Natural killer cell (primary cell): ENCODE results near the gene BOD1L1. TPM values are rescaled to one million over a fixed set of nuclear protein-coding genes. Genes with fewer than 3 reads are reported as not detected.

Source experiments
- ATAC-seq, 3 donors: fragments of 150-1000 bp in 2 of 3; fragments of 200-7000 bp in 1 of 3; cut with Tn5 transposase; 1 replicate in 1 of 3; 2 replicates in 2 of 3; pipeline ENCODE4 v1.10.0; 2021; ENCODE audit warnings: mild to moderate bottlenecking in 2 of 3, moderate library complexity in 2 of 3
- DNase-seq, 2 donors: peaks; one replicate each; pipeline versions ENCODE4 v3.0.0 to v3.0.0-alpha.2; 2013 to 2021; ENCODE audit warnings: mixed read lengths in 1 of 2
- H3K27ac ChIP-seq: one replicate; pipeline ENCODE4 v1.5.1; 2013; ENCODE audit warnings: mild to moderate bottlenecking, low read length
- H3K27me3 ChIP-seq: one replicate; pipeline ENCODE4 v1.6.1; 2013; ENCODE audit warnings: low read length; ENCODE audit not compliant: control insufficient read depth, insufficient read depth
- H3K36me3 ChIP-seq: one replicate; pipeline ENCODE4 v1.6.1; 2013; ENCODE audit warnings: low read length; ENCODE audit not compliant: control insufficient read depth, insufficient read depth
- H3K4me1 ChIP-seq: one replicate; pipeline ENCODE4 v1.6.1; 2013; ENCODE audit warnings: low read length; ENCODE audit not compliant: control insufficient read depth, insufficient read depth
- H3K4me3 ChIP-seq: one replicate; pipeline ENCODE4 v1.5.1; 2013; ENCODE audit warnings: low read length
- H3K9me3 ChIP-seq: one replicate; pipeline ENCODE4 v1.6.1; 2013; ENCODE audit warnings: low read length; ENCODE audit not compliant: control insufficient read depth, insufficient read depth
- H3K27ac Mint-ChIP-seq, 2 donors: one replicate each; pipeline ENCODE4 v1.8.0; 2022; ENCODE audit warnings: mild to moderate bottlenecking in 2 of 2, mixed read lengths in 2 of 2, moderate library complexity in 1 of 2
- H3K27me3 Mint-ChIP-seq, 2 donors: one replicate each; pipeline ENCODE4 v1.8.0; 2022; ENCODE audit warnings: low read depth in 2 of 2, mixed read lengths in 2 of 2
- H3K36me3 Mint-ChIP-seq: one replicate; pipeline ENCODE4 v1.8.0; 2022; ENCODE audit warnings: mixed read lengths
- H3K4me1 Mint-ChIP-seq, 2 donors: one replicate each; pipeline ENCODE4 v1.8.0; 2022; ENCODE audit warnings: mixed read lengths in 2 of 2
- H3K4me3 Mint-ChIP-seq: one replicate; pipeline ENCODE4 v1.8.0; 2022; ENCODE audit warnings: mild to moderate bottlenecking, moderate library complexity, mixed read lengths
- H3K9me3 Mint-ChIP-seq, 2 donors: one replicate each; pipeline ENCODE4 v1.8.0; 2022; ENCODE audit warnings: mixed read lengths in 2 of 2
- WGBS: methylation state at CpG from one replicate; pipeline ENCODE4 v1.1.7; 2013; ENCODE audit warnings: missing lambda C conversion rate; ENCODE audit not compliant: insufficient coverage; 5-methylcytosine and 5-hydroxymethylcytosine counted together
- intact Hi-C: fragments of 100-400 bp; cut with micrococcal nuclease; formaldehyde crosslinking; loops from one replicate; pipeline ENCODE4 v1.14.2; 2022
- total RNA-seq, 4 donors: library from RNA; stranded (reverse); fragments of 120-200 nt in 1 of 4; gene quantifications; one replicate each; pipeline versions ENCODE4 v1.2.3 to v1.2.4, GENCODE V29; 2013 to 2022
- TF ChIP-seq, protein P1 (sequence below): fragments of 200-600 bp; IDR thresholded peaks from one replicate; pipeline ENCODE4 v1.8.0; 2022; ENCODE audit warnings: antibody characterized with exemption

BOD1L1 gene
- total RNA-seq, 3 donors from 2014 or later (not counting 1 experiment from before 2014, with no cell fraction given): 62.2 to 69.1 (median 67.7) TPM

DNA sequence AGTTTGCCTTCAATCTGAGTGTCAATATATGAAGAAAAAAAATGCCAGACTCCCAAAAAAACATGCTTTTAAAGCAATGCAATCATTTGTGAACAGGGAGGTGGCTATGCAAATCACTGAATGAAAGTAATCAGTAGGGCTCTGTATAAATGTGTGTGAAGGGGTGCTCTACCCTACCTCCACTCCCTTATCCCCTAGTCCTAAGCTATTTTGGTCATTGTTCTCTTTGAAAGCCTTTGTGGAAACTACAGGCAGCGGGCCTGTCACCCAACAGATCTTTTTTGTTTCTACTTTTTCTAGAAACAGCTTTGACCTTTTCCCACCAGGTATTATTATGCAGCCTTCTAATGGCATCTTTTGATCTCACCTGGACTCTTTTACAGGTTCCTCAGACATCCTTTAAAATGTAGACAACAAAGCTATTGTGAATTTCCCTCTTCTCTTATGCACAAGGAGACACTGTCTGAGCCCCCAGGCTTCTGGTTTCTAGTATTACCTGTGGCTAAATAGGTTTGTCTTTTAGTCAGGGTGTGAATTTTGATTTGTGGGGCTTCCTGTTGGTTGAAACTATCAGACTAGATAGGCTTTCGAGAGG, 9.2 kb downstream of the BOD1L1 start:
- Mint-ChIP-seq H3K27ac (no peak overlapping the region), H3K36me3 (peaks cover 14% of the 10 kb centered on the region), H3K27me3 (no peaks in the 10 kb centered on the region), H3K4me3 (no peak overlapping the region), H3K9me3 (no peaks in the 10 kb centered on the region), H3K4me1 (peaks cover 53 to 58% of the 10 kb centered on the region in 2 donors)
- TF ChIP-seq, protein P1, sequence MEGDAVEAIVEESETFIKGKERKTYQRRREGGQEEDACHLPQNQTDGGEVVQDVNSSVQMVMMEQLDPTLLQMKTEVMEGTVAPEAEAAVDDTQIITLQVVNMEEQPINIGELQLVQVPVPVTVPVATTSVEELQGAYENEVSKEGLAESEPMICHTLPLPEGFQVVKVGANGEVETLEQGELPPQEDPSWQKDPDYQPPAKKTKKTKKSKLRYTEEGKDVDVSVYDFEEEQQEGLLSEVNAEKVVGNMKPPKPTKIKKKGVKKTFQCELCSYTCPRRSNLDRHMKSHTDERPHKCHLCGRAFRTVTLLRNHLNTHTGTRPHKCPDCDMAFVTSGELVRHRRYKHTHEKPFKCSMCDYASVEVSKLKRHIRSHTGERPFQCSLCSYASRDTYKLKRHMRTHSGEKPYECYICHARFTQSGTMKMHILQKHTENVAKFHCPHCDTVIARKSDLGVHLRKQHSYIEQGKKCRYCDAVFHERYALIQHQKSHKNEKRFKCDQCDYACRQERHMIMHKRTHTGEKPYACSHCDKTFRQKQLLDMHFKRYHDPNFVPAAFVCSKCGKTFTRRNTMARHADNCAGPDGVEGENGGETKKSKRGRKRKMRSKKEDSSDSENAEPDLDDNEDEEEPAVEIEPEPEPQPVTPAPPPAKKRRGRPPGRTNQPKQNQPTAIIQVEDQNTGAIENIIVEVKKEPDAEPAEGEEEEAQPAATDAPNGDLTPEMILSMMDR: no peak
- 88% methylated on average over 1 of the region's 2 CpGs for WGBS
- ATAC-seq (no peak), DNase-seq (no peak)
- H3K36me3 ChIP-seq: peaks cover 31% of the 10 kb centered on the region
- intact Hi-C loops: no loop called here
- H3K9me3 ChIP-seq: no peaks in the 10 kb centered on the region
- H3K4me3 ChIP-seq: no peak overlapping the region
- H3K4me1 ChIP-seq: peaks cover 6% of the 10 kb centered on the region
- H3K27ac ChIP-seq: no peak overlapping the region
- H3K27me3 ChIP-seq: no peaks in the 10 kb centered on the region

DNA sequence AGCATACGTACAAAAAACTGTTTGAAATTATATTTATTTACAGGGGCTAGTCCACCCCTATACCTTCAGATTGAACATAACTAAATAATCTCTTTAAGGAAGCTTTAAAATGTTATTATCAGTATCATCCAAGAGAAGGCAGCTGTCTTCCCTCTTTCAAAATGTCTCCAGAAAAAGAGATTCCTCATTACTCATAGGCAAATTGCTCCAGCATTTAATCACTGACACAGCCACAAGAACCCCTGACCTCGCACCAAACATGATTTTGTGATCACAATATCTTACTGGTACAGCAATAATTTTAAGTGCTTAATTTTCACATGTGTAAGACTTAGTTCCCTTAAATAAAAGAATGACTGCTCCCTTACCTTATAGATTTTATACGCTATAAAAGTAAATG, 9.7 kb downstream of the BOD1L1 start:
- Histone ChIP-seq H3K4me3 (no peak overlapping the region), H3K36me3 (peaks cover 36% of the 10 kb centered on the region), H3K27ac (no peak overlapping the region), H3K9me3 (no peaks in the 10 kb centered on the region), H3K27me3 (no peaks in the 10 kb centered on the region), H3K4me1 (peaks cover 5% of the 10 kb centered on the region)
- no peak overlapping the region for H3K27ac Mint-ChIP-seq
- no peaks in the 10 kb centered on the region for H3K9me3 Mint-ChIP-seq
- H3K36me3 Mint-ChIP-seq: peaks cover 16% of the 10 kb centered on the region
- H3K4me1 Mint-ChIP-seq: peaks cover 48 to 52% of the 10 kb centered on the region in 2 donors
- no peak for ATAC-seq
- TF ChIP-seq, protein P1: no peak
- WGBS: 87% methylated on average over 1 of the region's 3 CpGs
- no peak for DNase-seq
- H3K27me3 Mint-ChIP-seq: no peaks in the 10 kb centered on the region
- intact Hi-C loops: no loop called here
- H3K4me3 Mint-ChIP-seq: no peak overlapping the region

DNA sequence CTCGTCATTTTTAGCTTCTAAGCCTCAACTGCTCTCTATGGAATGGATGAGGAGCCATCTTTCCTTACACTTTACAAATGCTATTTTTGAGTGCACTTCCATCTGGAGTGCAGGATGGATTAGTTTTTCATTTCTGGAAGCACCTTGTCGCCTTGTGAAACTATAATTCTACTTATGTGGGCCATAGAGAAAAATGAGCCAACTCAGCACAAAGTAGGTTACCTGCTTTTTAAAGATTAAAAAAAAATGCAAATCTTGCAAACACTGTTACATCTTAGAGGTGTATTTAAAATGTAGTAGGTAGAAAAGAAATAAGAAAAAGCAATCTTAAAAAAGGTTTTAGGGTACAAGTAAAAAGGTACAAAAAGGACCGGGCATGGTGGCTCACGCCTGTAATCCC, 10.9 kb downstream of the BOD1L1 start:
- peaks cover 3% of the 10 kb centered on the region for H3K4me1 ChIP-seq
- DNase-seq: no peak
- no peak overlapping the region for H3K27ac ChIP-seq
- WGBS: 100% methylated on average over 4 of the region's 4 CpGs
- H3K4me3 Mint-ChIP-seq: no peak overlapping the region
- H3K27ac Mint-ChIP-seq: no peak overlapping the region
- no peaks in the 10 kb centered on the region for H3K9me3 ChIP-seq
- peaks cover 16% of the 10 kb centered on the region for H3K36me3 Mint-ChIP-seq
- ATAC-seq: no peak
- no peaks in the 10 kb centered on the region for H3K27me3 ChIP-seq
- no peaks in the 10 kb centered on the region for H3K27me3 Mint-ChIP-seq
- H3K4me3 ChIP-seq: no peak overlapping the region
- intact Hi-C loops: no loop called here
- peaks cover 48% of the 10 kb centered on the region for H3K36me3 ChIP-seq
- peaks cover 36 to 42% of the 10 kb centered on the region in 2 donors for H3K4me1 Mint-ChIP-seq
- no peaks in the 10 kb centered on the region for H3K9me3 Mint-ChIP-seq
- TF ChIP-seq, protein P1: no peak

DNA sequence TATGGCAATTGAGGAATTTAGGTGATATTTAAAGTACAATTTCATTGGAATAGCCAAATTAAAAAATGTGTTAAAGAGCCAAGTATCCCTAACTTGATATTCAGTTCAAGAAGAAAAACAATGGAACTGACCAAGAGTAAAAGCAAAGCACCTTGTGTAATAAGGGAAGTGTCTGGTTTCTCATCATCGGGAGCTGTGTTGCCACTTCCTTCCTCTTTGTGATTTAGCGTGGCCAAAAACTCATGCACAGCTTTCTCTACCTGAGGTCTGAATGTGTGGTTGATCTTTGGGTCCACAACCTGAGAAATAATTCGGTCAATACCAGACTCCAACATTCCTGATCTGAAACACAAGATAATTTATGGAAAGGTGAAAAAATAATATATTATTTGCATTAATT, 12.4 kb downstream of the BOD1L1 start:
- intact Hi-C loops: no loop called here
- Mint-ChIP-seq H3K9me3 (no peaks in the 10 kb centered on the region), H3K4me1 (peaks cover 26 to 30% of the 10 kb centered on the region in 2 donors), H3K27ac (peak overlapping the region; percentile 26 to 51), H3K36me3 (peaks cover 26% of the 10 kb centered on the region), H3K27me3 (no peaks in the 10 kb centered on the region), H3K4me3 (peak overlapping the region; percentile 28)
- peaks cover 62% of the 10 kb centered on the region for H3K36me3 ChIP-seq
- TF ChIP-seq, protein P1: no peak
- H3K27me3 ChIP-seq: no peaks in the 10 kb centered on the region
- ATAC-seq (peak in 2 of 3 donors; percentile 71), DNase-seq (peak in 1 of 2 donors; percentile 19)
- 0% methylated on average over 1 of the region's 3 CpGs for WGBS
- H3K27ac ChIP-seq: no peak overlapping the region
- H3K4me1 ChIP-seq: peaks cover 3% of the 10 kb centered on the region
- H3K9me3 ChIP-seq: no peaks in the 10 kb centered on the region
- H3K4me3 ChIP-seq: no peak overlapping the region
